ENCODE data around the gene KCNK17. TPM values are rescaled to one million over a fixed set of nuclear protein-coding genes. Genes with fewer than 3 reads are reported as not detected.

Gene KCNK17
- total and polyA plus RNA-seq, 2 donors (not counting 3 experiments of a cell fraction or from before 2014, with no cell fraction given) = not detected

GRCh38 chr6:39362487-39362865 is 48.3 kb upstream of the KCNK17 start:
- H3K36me3 ChIP-seq (ENCODE audit: control insufficient read depth in 2 of 2, extremely low read depth in 1 of 2, insufficient read depth in 2 of 2, low read length in 2 of 2) = no peaks in the 10 kb centered on the region
- ChIA-PET CTCF (interaction anchor here (0.8 to 4.4 kb wide), 11 partner anchors 8 to 1175 kb away, joined by 3 to 22 read pairs (median 6); no protein-coding TSS in a partner anchor), POLR2A (no interaction called here)
- H3K4me2 ChIP-seq (ENCODE audit: insufficient read depth, low read length) = no peak overlapping the region
- intact Hi-C loops (cut with micrococcal nuclease) (loop anchor here (1.0 kb wide), 2 partner anchors 530 to 946 kb away; no protein-coding TSS in a partner anchor), dilution Hi-C loops (cut with MboI; ENCODE audit: extremely low pct_ligation_motif_present, low sequenced_read_pairs) (no loop called here)
- no peak overlapping the region for H3K27ac ChIP-seq (ENCODE audit: insufficient read depth, low read depth, low read length)
- no peaks in the 10 kb centered on the region for H3K27me3 ChIP-seq (ENCODE audit: control insufficient read depth in 2 of 2, insufficient read depth in 2 of 2, low read length in 2 of 2)
- H3K4me3 ChIP-seq (replicated peaks in 1 of 3; ENCODE audit: insufficient read depth in 1 of 3, low read depth in 1 of 3, low read length in 3 of 3) = no peak overlapping the region
- TF ChIP-seq POLR2A (IDR thresholded peaks at IDR 0.05; ENCODE audit: low read depth, low read length) = no peak
- no peak for TF ChIP-seq MYC (IDR thresholded peaks at IDR 0.05; ENCODE audit: low read depth, low read length)
- TF ChIP-seq FOS (IDR thresholded peaks at IDR 0.05; ENCODE audit: borderline replicate concordance, insufficient read depth, low read length) = no peak
- TF ChIP-seq CTCF (IDR thresholded peaks at IDR 0.05; ENCODE audit: extremely low read depth in 1 of 2, insufficient read depth in 1 of 2, low read depth in 1 of 2, low read length in 2 of 2) = no peak
- TF ChIP-seq POLR2AphosphoS5 (IDR thresholded peaks at IDR 0.05; ENCODE audit: insufficient read depth, low read depth, low read length) = no peak
- TF ChIP-seq JUN (IDR thresholded peaks at IDR 0.05; ENCODE audit: borderline replicate concordance, insufficient read depth, insufficient read length, low read depth) = no peak
- H3K9ac ChIP-seq (replicated peaks; ENCODE audit: extremely low read depth, insufficient read depth, low read length) = no peak overlapping the region
- H3K9me1 ChIP-seq (replicated peaks; ENCODE audit: control insufficient read depth, extremely low read depth, insufficient read depth, low read length) = no peaks in the 10 kb centered on the region
- BruUV-seq (replicated peaks) = no TSS peak
- no peak overlapping the region for H2AFZ ChIP-seq (ENCODE audit: low read depth, low read length)
- H3K79me2 ChIP-seq (ENCODE audit: control insufficient read depth, insufficient read depth, low read length) = no peaks in the 10 kb centered on the region
- no peaks in the 10 kb centered on the region for H3K9me3 ChIP-seq (replicated peaks; ENCODE audit: control insufficient read depth, insufficient read depth, low read length)
- H4K20me1 ChIP-seq (replicated peaks; ENCODE audit: control insufficient read depth, extremely low read depth, insufficient read depth, low read length) = no peaks in the 10 kb centered on the region
- FAIRE-seq (no peak), DNase-seq (ENCODE audit: low read depth, low spot score) (no peak)
- no peaks in the 10 kb centered on the region for H3K4me1 ChIP-seq (ENCODE audit: control insufficient read depth, extremely low read depth, insufficient read depth, low read length)
